Measurements from ENCODE around the gene AGAP5.
A peak's percentile ranks its signal among the peaks of the same experiment; 100 is the strongest.
"Not testable (repeated sequence)": the region's sequence is repeated elsewhere in the genome, so short reads cannot be mapped to it uniquely, and the experiment has no call there.

Gene AGAP5
- total RNA-seq, result 0 to 1.2 (median 0.09) reads per million in 3 donors

DNA sequence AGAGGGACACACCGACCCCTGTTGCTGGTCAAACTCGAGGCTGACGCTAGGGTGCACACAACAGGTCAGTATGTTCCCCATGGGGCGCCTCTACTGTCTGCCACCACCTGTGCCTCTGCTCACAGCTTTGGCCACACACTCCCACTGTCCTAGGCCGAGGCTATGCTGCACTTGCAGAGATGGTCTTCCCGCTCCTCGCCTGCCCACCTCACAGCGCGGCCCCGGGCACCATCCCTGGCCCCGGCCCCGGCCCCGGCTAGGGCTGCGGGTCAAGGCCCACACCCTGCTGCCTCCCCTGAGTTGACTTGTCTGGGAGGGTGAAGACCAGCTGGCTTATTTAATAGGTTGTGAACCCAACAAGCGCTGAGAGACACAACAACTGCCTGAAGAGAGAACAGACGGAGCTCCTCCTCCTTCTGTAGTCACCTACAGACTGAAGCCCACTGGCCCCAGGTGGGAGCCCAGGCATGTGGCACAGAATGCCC lies at the start of gene AGAP5:
TSS of gene AGAP5 (minus strand) at position 435 of the 485 bp plus-strand sequence. CDS start at position 81, 354 bp downstream.
- not testable (repeated sequence) for H3K4me3 ChIP-seq (ENCODE audit: insufficient read depth, low read depth, low read length, poor library complexity, severe bottlenecking); H3K27me3 ChIP-seq (replicated peaks; ENCODE audit: control insufficient read depth, insufficient read depth, low read length, poor library complexity, severe bottlenecking); H3K9me3 ChIP-seq (ENCODE audit: control insufficient read depth, low read length); H3K4me1 ChIP-seq (ENCODE audit: control insufficient read depth, insufficient read depth, low read length, poor library complexity, severe bottlenecking); H3K27ac ChIP-seq (ENCODE audit: insufficient read depth, low read length, poor library complexity, severe bottlenecking); H3K36me3 ChIP-seq (ENCODE audit: control insufficient read depth, insufficient read depth, low read length); DNase-seq

DNA sequence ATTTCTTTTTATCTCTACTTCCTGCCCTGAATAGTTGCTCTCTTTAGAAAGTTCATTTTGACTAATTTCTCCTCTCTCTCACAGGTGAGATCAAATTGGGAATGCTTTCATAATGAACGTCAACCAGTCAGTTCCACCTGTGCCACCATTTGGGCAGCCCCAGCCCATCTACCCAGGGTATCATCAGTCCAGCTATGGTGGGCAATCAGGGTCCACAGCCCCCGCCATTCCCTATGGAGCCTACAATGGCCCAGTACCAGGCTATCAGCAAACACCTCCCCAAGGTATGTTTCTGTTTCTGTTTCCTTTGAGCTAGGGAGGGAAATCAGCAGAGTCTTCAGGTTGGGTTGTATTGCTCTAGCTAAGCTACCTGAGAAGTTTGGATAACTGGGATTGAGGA lies 48.8 kb upstream of the AGAP5 start:
- Histone ChIP-seq H3K4me1 (ENCODE audit: control insufficient read depth, insufficient read depth, low read length, poor library complexity, severe bottlenecking) (peaks cover 5% of the 10 kb centered on the region), H3K27me3 (replicated peaks; ENCODE audit: control insufficient read depth, insufficient read depth, low read length, poor library complexity, severe bottlenecking) (no peaks in the 10 kb centered on the region)

DNA sequence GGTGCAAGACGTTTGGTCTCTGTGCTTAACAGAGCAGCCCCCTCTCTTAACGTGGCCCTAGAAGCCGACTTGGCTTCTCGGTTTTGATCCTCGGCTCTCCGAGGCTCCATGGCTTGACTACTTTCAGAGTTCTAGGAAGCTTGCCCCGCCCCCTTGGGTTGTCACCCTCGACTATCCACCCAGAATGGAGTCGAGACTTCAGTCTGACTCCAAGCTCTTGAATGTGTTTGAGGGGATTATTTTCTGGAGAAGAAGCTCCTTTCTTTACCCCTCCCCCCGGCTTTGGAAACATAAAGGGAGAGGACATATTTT lies 46.7 kb upstream of the AGAP5 start:
- Histone ChIP-seq H3K27me3 (replicated peaks; ENCODE audit: control insufficient read depth, insufficient read depth, low read length, poor library complexity, severe bottlenecking) (no peaks in the 10 kb centered on the region), H3K36me3 (ENCODE audit: control insufficient read depth, insufficient read depth, low read length) (peaks cover 15% of the 10 kb centered on the region), H3K4me1 (ENCODE audit: control insufficient read depth, insufficient read depth, low read length, poor library complexity, severe bottlenecking) (peaks cover 5% of the 10 kb centered on the region), H3K9me3 (ENCODE audit: control insufficient read depth, low read length) (no peaks in the 10 kb centered on the region), H3K4me3 (ENCODE audit: insufficient read depth, low read depth, low read length, poor library complexity, severe bottlenecking) (peak overlapping the region; percentile 95), H3K27ac (ENCODE audit: insufficient read depth, low read length, poor library complexity, severe bottlenecking) (peak overlapping the region; percentile 90)
- peak in 1 of 3 donors; percentile 52 for DNase-seq

More for the DNA sequence above, 48.8 kb upstream of the AGAP5 start:
- Histone ChIP-seq H3K27ac (ENCODE audit: insufficient read depth, low read length, poor library complexity, severe bottlenecking) (no peak overlapping the region), H3K9me3 (ENCODE audit: control insufficient read depth, low read length) (no peaks in the 10 kb centered on the region), H3K36me3 (ENCODE audit: control insufficient read depth, insufficient read depth, low read length) (peaks cover 34% of the 10 kb centered on the region), H3K4me3 (ENCODE audit: insufficient read depth, low read depth, low read length, poor library complexity, severe bottlenecking) (no peak overlapping the region)
- no peak for DNase-seq

DNA sequence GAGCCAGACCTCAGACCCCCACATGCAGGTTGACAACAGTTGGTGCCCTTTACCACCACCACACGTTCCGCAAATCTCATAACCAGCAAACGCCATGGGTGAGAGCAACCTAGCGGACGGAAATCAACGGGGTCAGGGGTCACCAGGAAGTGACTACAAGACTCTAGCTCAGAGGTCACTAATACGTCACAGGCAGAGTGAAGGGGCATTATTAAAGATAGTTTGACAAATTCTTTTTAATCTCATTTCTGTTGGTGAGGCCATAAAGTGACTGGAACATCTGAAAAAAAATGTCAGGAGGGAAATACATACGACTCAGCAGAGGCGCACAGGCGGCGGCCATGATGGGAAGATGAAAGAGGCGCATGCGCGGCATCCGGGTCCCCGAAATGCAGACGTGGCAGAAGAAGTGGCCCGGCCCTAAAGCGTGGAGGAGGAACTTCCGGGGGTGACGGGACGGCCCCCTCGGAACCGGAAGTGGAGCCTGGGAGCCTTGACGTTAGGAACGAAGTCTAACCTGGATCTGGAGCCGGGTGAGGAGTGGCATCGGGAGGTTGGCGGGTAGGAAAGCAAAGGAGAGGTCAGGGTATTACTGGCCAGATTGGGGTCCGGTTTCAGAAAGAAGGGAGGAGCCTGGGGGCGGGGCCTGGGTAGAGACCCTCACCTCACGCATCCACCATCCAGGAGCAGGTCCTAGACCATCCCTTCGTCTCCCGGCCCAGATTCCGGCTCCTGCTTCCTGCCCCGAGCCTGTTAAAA lies 46.2 kb upstream of the AGAP5 start, which contains the start of gene SEC24C:
TSS of gene SEC24C (plus strand) at position 468 of the 759 bp plus-strand sequence. CDS start 2,461 bp downstream, outside the sequence.
- Histone ChIP-seq H3K27ac (ENCODE audit: insufficient read depth, low read length, poor library complexity, severe bottlenecking) (peak within 1 kb of the TSS; percentile 90), H3K9me3 (ENCODE audit: control insufficient read depth, low read length) (no peaks in the 10 kb centered on the region), H3K36me3 (ENCODE audit: control insufficient read depth, insufficient read depth, low read length) (peaks cover 13% of the 10 kb centered on the region), H3K4me3 (ENCODE audit: insufficient read depth, low read depth, low read length, poor library complexity, severe bottlenecking) (peak within 1 kb of the TSS; percentile 95), H3K4me1 (ENCODE audit: control insufficient read depth, insufficient read depth, low read length, poor library complexity, severe bottlenecking) (peaks cover 5% of the 10 kb centered on the region), H3K27me3 (replicated peaks; ENCODE audit: control insufficient read depth, insufficient read depth, low read length, poor library complexity, severe bottlenecking) (no peaks in the 10 kb centered on the region)
- peak; percentile 87 to 96 (median 89) for DNase-seq

DNA sequence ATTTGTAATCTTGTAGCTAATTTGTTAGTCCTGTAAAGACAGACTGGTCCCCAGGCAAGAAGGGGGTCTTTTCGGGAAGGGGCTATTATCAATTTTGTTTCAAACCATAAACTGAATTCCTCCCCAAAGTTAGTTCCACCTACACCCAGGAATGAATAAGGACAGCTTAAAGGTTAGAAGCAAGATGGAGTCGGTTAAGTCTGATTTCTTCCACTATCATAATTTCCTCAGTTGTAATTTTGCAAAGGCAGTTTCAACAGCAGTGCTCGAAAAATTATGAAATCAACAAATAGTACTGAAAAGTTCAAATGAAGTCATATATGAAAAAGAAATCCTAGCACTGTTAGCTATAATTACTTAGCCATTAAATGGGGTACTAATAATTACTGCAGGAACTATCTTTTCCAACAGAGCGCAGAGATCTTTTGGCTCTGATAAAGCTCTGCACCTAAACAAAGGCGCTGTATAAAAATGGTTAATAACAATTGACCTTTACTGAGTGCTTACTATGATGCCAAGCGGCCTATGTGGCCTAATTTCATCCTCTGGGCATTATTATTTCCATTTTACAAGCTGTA lies 45.5 kb upstream of the AGAP5 start:
- no peaks in the 10 kb centered on the region for H3K9me3 ChIP-seq (ENCODE audit: control insufficient read depth, low read length)
- H3K27me3 ChIP-seq (replicated peaks; ENCODE audit: control insufficient read depth, insufficient read depth, low read length, poor library complexity, severe bottlenecking), result no peaks in the 10 kb centered on the region
- H3K36me3 ChIP-seq (ENCODE audit: control insufficient read depth, insufficient read depth, low read length), result peaks cover 8% of the 10 kb centered on the region
- DNase-seq, result no peak
- peak overlapping the region; percentile 95 for H3K4me3 ChIP-seq (ENCODE audit: insufficient read depth, low read depth, low read length, poor library complexity, severe bottlenecking)
- H3K27ac ChIP-seq (ENCODE audit: insufficient read depth, low read length, poor library complexity, severe bottlenecking), result peak overlapping the region; percentile 90
- H3K4me1 ChIP-seq (ENCODE audit: control insufficient read depth, insufficient read depth, low read length, poor library complexity, severe bottlenecking), result peaks cover 5% of the 10 kb centered on the region

DNA sequence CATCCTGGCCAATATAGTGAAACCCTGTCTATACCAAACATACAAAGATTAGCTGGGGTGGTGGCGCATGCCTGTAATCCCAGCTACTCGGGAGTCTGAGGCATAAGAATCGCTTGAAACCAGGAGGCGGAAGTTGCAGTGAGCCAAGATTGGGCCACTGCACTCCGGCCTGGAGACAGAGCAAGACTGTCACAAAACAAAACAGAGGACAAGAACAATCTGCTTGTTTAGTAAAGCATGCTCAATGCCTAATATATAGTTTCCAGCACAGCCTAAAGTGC lies 44.5 kb upstream of the AGAP5 start:
- H3K27me3 ChIP-seq (replicated peaks; ENCODE audit: control insufficient read depth, insufficient read depth, low read length, poor library complexity, severe bottlenecking), result no peaks in the 10 kb centered on the region
- peaks cover 5% of the 10 kb centered on the region for H3K4me1 ChIP-seq (ENCODE audit: control insufficient read depth, insufficient read depth, low read length, poor library complexity, severe bottlenecking)
- H3K4me3 ChIP-seq (ENCODE audit: insufficient read depth, low read depth, low read length, poor library complexity, severe bottlenecking), result no peak overlapping the region
- peaks cover 8% of the 10 kb centered on the region for H3K36me3 ChIP-seq (ENCODE audit: control insufficient read depth, insufficient read depth, low read length)
- no peak overlapping the region for H3K27ac ChIP-seq (ENCODE audit: insufficient read depth, low read length, poor library complexity, severe bottlenecking)
- H3K9me3 ChIP-seq (ENCODE audit: control insufficient read depth, low read length), result no peaks in the 10 kb centered on the region
- no peak for DNase-seq

DNA sequence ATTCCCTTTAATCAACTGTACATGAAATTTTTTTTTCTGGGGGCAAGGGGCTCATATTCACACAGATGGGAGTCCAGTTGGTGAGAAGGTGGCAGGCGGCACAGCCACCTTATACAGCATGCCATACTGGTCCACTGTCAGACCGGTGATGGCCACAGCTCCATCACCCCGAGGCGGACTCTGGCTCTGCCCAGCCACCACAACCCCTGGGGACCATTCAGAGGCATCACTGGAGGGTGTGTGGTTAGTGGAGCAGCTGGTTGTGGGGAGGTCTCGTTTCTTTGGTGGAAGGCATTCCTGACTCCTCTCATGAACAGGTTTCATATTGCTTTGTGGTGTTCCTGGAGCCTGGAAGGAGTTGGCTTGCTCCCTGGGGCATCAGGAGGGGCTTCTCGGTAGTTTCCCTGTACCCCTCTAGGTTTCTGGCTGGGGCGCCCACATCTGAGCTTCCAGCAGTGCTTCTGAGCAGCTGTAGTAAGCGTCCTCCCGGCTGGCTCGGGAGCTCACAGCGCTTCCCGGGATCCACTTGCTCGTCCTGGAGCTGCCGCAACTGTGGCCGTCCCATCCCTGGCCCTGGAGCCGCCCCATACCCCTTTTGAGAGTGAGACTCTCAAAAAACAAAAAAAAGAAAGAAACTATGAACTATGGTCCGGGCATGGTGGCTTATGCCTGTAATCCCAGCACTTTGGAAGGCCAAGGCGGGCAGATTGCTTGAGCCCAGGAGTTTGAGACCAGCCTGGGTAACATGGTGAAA lies 42.8 kb upstream of the AGAP5 start:
- H3K36me3 ChIP-seq (ENCODE audit: control insufficient read depth, insufficient read depth, low read length); H3K27ac ChIP-seq (ENCODE audit: insufficient read depth, low read length, poor library complexity, severe bottlenecking); H3K9me3 ChIP-seq (ENCODE audit: control insufficient read depth, low read length); H3K4me3 ChIP-seq (ENCODE audit: insufficient read depth, low read depth, low read length, poor library complexity, severe bottlenecking); DNase-seq; H3K27me3 ChIP-seq (replicated peaks; ENCODE audit: control insufficient read depth, insufficient read depth, low read length, poor library complexity, severe bottlenecking); H3K4me1 ChIP-seq (ENCODE audit: control insufficient read depth, insufficient read depth, low read length, poor library complexity, severe bottlenecking): not testable (repeated sequence)

DNA sequence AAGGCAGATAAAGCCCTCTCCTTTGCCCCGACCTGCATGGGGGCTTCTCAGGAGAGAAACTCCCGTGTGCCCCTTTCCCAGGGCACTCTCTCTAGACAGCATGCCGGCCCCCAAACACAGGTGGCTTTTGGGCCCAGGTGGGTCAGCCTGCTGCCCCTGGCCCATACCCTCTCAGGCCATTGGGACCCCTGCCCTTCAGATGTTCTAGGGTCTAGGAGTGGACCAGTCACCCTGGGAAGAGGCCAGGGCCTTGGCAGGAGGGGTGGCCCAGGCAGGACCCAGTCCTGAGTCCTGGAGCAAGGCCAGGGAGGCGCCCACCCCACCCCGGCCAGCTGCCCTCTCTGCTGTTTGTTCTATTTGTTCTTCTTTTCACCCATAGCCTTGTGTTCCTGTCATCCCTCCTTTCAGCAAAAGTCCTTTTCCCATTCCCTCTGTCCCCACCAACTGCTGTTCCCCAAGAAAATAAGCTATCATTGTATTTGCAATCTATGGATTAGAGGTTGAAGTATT lies 36.9 kb upstream of the AGAP5 start:
- no peaks in the 10 kb centered on the region for H3K4me1 ChIP-seq (ENCODE audit: control insufficient read depth, insufficient read depth, low read length, poor library complexity, severe bottlenecking)
- H3K27me3 ChIP-seq (replicated peaks; ENCODE audit: control insufficient read depth, insufficient read depth, low read length, poor library complexity, severe bottlenecking), result no peaks in the 10 kb centered on the region
- H3K4me3 ChIP-seq (ENCODE audit: insufficient read depth, low read depth, low read length, poor library complexity, severe bottlenecking), result no peak overlapping the region
- H3K36me3 ChIP-seq (ENCODE audit: control insufficient read depth, insufficient read depth, low read length), result peaks cover 13% of the 10 kb centered on the region
- H3K27ac ChIP-seq (ENCODE audit: insufficient read depth, low read length, poor library complexity, severe bottlenecking), result no peak overlapping the region
- no peak for DNase-seq
- no peaks in the 10 kb centered on the region for H3K9me3 ChIP-seq (ENCODE audit: control insufficient read depth, low read length)

DNA sequence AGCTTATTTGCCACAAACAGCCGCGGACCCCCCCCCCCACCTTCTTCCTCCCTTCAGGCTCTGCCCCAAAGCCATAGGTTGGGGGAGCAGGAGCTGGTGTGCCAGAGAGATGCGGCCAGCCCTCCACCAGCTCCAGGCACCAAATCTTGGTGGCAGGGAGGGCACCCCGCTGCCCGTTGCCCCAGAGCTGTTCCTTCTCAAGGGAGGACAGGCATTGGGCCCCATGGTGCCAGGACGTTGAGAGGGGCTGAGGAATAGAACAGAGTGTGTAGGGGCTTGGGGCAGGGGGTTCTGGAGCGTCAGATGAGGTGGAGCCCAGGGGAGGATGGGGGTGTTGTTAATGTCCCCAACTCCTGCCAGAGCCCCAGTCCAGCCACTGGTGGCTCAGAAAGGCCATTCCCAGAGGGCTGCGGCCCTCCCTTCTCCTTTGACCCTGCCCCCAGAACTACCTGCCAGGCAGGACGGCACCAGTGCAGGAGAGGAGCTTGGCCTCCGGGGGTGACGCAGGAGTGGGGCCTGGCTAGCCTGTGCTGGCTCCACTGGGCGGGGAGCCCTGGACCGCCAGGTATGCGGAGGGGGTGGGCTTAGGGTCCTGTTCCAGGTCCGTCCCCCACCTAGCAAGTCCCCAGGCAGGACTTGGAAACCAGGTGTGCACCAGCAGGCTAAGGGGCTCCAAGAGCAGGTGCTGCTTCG lies 36.3 kb upstream of the AGAP5 start:
- no peak for DNase-seq
- H3K27me3 ChIP-seq (replicated peaks; ENCODE audit: control insufficient read depth, insufficient read depth, low read length, poor library complexity, severe bottlenecking), result no peaks in the 10 kb centered on the region
- no peaks in the 10 kb centered on the region for H3K9me3 ChIP-seq (ENCODE audit: control insufficient read depth, low read length)
- no peak overlapping the region for H3K4me3 ChIP-seq (ENCODE audit: insufficient read depth, low read depth, low read length, poor library complexity, severe bottlenecking)
- H3K27ac ChIP-seq (ENCODE audit: insufficient read depth, low read length, poor library complexity, severe bottlenecking), result no peak overlapping the region
- no peaks in the 10 kb centered on the region for H3K4me1 ChIP-seq (ENCODE audit: control insufficient read depth, insufficient read depth, low read length, poor library complexity, severe bottlenecking)
- H3K36me3 ChIP-seq (ENCODE audit: control insufficient read depth, insufficient read depth, low read length), result peaks cover 13% of the 10 kb centered on the region

Measured in effector memory CD4-positive, alpha-beta T cell (primary cell).